Peyer's patch (tissue), 4 donors: ENCODE measurements around the gene MDM4.

Source experiments
- POLR2A ChIP-seq, 2 donors: fragments of 450-650 bp; IDR thresholded peaks; one replicate each; pipeline ENCODE4 v1.5.1; 2017; ENCODE audit warnings: antibody characterized with exemption in 2 of 2, mild to moderate bottlenecking in 2 of 2, moderate library complexity in 2 of 2
- TF ChIP-seq, protein P1 (sequence below), 6 experiments: fragments of 450-650 bp in 4 of 6; fragments of 200-600 bp in 2 of 6; sonication (generic) in 1 of 6; IDR thresholded peaks; one replicate each; pipeline ENCODE4 v1.5.1; 2017 to 2019; ENCODE audit warnings: antibody characterized with exemption in 6 of 6, mild to moderate bottlenecking in 3 of 6, moderate library complexity in 1 of 6

DNA sequence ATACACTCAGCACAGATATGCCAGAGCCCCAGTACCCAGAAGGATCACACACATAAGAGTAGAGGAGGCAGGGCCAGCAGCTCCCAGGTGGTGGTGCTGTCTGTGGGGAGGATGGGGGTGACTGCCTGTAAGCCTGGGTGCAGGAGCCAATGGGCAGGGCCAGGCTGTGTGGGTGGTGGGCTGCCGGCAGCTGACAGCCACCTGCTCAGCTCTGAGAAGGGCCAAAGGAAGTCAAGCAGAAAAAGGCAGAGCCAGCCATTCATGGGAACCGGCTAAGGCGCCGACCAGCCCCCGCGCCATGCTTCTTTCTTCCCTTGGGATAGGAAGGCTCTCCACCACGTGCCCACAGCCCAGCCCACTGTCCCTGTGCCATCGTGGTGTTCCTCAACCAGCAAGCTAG is 35.7 kb upstream of the MDM4 start:
- TF ChIP-seq, protein P1, sequence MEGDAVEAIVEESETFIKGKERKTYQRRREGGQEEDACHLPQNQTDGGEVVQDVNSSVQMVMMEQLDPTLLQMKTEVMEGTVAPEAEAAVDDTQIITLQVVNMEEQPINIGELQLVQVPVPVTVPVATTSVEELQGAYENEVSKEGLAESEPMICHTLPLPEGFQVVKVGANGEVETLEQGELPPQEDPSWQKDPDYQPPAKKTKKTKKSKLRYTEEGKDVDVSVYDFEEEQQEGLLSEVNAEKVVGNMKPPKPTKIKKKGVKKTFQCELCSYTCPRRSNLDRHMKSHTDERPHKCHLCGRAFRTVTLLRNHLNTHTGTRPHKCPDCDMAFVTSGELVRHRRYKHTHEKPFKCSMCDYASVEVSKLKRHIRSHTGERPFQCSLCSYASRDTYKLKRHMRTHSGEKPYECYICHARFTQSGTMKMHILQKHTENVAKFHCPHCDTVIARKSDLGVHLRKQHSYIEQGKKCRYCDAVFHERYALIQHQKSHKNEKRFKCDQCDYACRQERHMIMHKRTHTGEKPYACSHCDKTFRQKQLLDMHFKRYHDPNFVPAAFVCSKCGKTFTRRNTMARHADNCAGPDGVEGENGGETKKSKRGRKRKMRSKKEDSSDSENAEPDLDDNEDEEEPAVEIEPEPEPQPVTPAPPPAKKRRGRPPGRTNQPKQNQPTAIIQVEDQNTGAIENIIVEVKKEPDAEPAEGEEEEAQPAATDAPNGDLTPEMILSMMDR (IDR thresholded peaks at IDR 0.05) = no peak
- no peak for TF ChIP-seq POLR2A (IDR thresholded peaks at IDR 0.05)
